K562 (cell line): Measurements from ENCODE around the gene UMODL1. TPM values are rescaled to one million over a fixed set of nuclear protein-coding genes. Genes with fewer than 3 reads are reported as not detected.

Experiments used
- CREM ChIP-seq: IDR thresholded peaks from 2 replicates; pipeline ENCODE4 v1.6.1; 2014; ENCODE audit warnings: antibody characterized with exemption, low read depth
- E2F6 ChIP-seq, 2 experiments: IDR thresholded peaks; 2 replicates each; pipeline ENCODE4 v1.6.1; 2011; ENCODE audit warnings: borderline replicate concordance in 1 of 2, control low read depth in 1 of 2, low read depth in 1 of 2, low read length in 1 of 2, mild to moderate bottlenecking in 1 of 2, mixed read lengths in 1 of 2, moderate library complexity in 1 of 2; ENCODE audit not compliant: insufficient read depth in 1 of 2, insufficient read length in 1 of 2, poor library complexity in 1 of 2, severe bottlenecking in 1 of 2; ENCODE audit errors: extremely low read depth in 1 of 2
- EP300 ChIP-seq: IDR thresholded peaks from 2 replicates; pipeline ENCODE4 v1.6.1; 2012; ENCODE audit warnings: low read length, improper control_type of control experiment
- ERF ChIP-seq: fragments of 450-650 bp; formaldehyde crosslinking; IDR thresholded peaks from 2 replicates; pipeline ENCODE4 v1.4.0; 2020; ENCODE audit warnings: mild to moderate bottlenecking, mixed read lengths
- JUND ChIP-seq, 2 experiments: IDR thresholded peaks; 2 replicates in 1 of 2; 3 replicates in 1 of 2; pipeline ENCODE4 v1.6.1; 2011; ENCODE audit warnings: borderline replicate concordance in 2 of 2, low read depth in 2 of 2, low read length in 2 of 2, improper control_type of control experiment in 1 of 2, missing biosample characterization in 1 of 2, missing genetic modification characterization in 1 of 2, missing genetic modification reagents in 1 of 2
- KLF16 ChIP-seq: IDR thresholded peaks from 2 replicates; pipeline ENCODE4 v1.6.1; 2016; ENCODE audit warnings: antibody characterized with exemption
- LEF1 ChIP-seq: fragments of 450-650 bp; IDR thresholded peaks from 2 replicates; pipeline ENCODE4 v1.6.1; 2016; ENCODE audit warnings: mild to moderate bottlenecking
- NR2F6 ChIP-seq: fragments of 450-650 bp; formaldehyde crosslinking; IDR thresholded peaks from 2 replicates; pipeline ENCODE4 v1.4.0; 2020; ENCODE audit warnings: mild to moderate bottlenecking
- NUFIP1 ChIP-seq: fragments of 450-650 bp; IDR thresholded peaks from 2 replicates; pipeline ENCODE4 v1.6.1; 2018; ENCODE audit not compliant: partially characterized antibody
- PHF8 ChIP-seq: fragments of 200-600 bp; sonication (generic); IDR thresholded peaks from 2 replicates; pipeline ENCODE4 v1.6.1; 2012; ENCODE audit warnings: mixed run types, mild to moderate bottlenecking, inconsistent platforms, low read length, moderate library complexity, borderline replicate concordance
- POLR2AphosphoS5 ChIP-seq: IDR thresholded peaks from 2 replicates; pipeline ENCODE4 v1.6.1; 2011; ENCODE audit warnings: mild to moderate bottlenecking, low read depth, low read length, moderate library complexity; ENCODE audit not compliant: control insufficient read depth, insufficient read depth
- SAFB2 ChIP-seq: fragments of 200-400 bp; formaldehyde crosslinking; IDR thresholded peaks from 2 replicates; pipeline ENCODE4 v1.6.1; 2018; ENCODE audit warnings: borderline replicate concordance, low read length, low read depth, moderate library complexity; ENCODE audit not compliant: severe bottlenecking
- SNIP1 ChIP-seq: fragments of 450-650 bp; IDR thresholded peaks from 2 replicates; pipeline ENCODE4 v1.7.1; 2017; ENCODE audit warnings: low read depth, mild to moderate bottlenecking
- SOX6 ChIP-seq: fragments of 450-650 bp; IDR thresholded peaks from 2 replicates; pipeline ENCODE4 v1.6.1; 2014; ENCODE audit warnings: mild to moderate bottlenecking
- SPI1 ChIP-seq: IDR thresholded peaks from 2 replicates; pipeline ENCODE4 v1.6.1; 2011; ENCODE audit warnings: low read depth, low read length, control low read depth, borderline replicate concordance
- ZC3H11A ChIP-seq: IDR thresholded peaks from 2 replicates; pipeline ENCODE4 v1.6.1; 2012; ENCODE audit warnings: low read depth, low read length, improper control_type of control experiment
- ZFP36 ChIP-seq: fragments of 150-350 bp; IDR thresholded peaks from 2 replicates; pipeline ENCODE4 v1.6.1; 2018; ENCODE audit warnings: low read length, low read depth; ENCODE audit not compliant: partially characterized antibody
- ZFX ChIP-seq: sonication (generic); formaldehyde crosslinking; IDR thresholded peaks from 2 replicates; pipeline ENCODE4 v1.8.0; 2022; ENCODE audit warnings: mild to moderate bottlenecking, missing genetic modification reagents, moderate library complexity
- ZNF232 ChIP-seq: sonication (generic); formaldehyde crosslinking; IDR thresholded peaks from 2 replicates; pipeline ENCODE4 v1.8.0; 2022; ENCODE audit warnings: mild to moderate bottlenecking, missing genetic modification reagents
- ZNF695 ChIP-seq: fragments of 450-650 bp; formaldehyde crosslinking; IDR thresholded peaks from 2 replicates; pipeline ENCODE4 v1.4.0; 2020; ENCODE audit warnings: mild to moderate bottlenecking, moderate library complexity
- polyA plus RNA-seq, 8 experiments: library from polyadenylated mRNA; depleted of rRNA in 4 of 8; stranded (reverse) in 5 of 8; unstranded in 3 of 8; fragments of >200 nt; fragmentation: Nextera tagmentation in 2 of 8; fragmentation: Illumina TruSeq in 1 of 8; extraction: Ambion mirVana in 2 of 8; extraction: Trizol in 1 of 8; gene quantifications; 2 replicates each; pipeline versions ENCODE4 v1.2.1 to v1.2.3, GENCODE V29; 2011 to 2014; ENCODE audit warnings: inconsistent platforms in 1 of 8, missing spikeins in 1 of 8
- total RNA-seq, 7 experiments: library from RNA; depleted of rRNA in 6 of 7; stranded (reverse); fragments of >200 nt in 6 of 7; fragmentation: Illumina TruSeq in 2 of 7; extraction: Trizol in 2 of 7; gene quantifications; 2 replicates each; pipeline versions ENCODE4 v1.2.1 to v1.2.3, GENCODE V29; 2011 to 2021; ENCODE audit warnings: low replicate concordance in 1 of 7
- TF ChIP-seq, protein P1 (sequence below): fragments of 450-650 bp; IDR thresholded peaks from 2 replicates; pipeline ENCODE4 v1.6.1; 2016; ENCODE audit warnings: low read depth, mild to moderate bottlenecking, moderate library complexity
- TF ChIP-seq, protein P2 (sequence below): sonication (generic); formaldehyde crosslinking; IDR thresholded peaks from 2 replicates; pipeline ENCODE4 v1.5.0; 2020; ENCODE audit warnings: missing genetic modification reagents
- TF ChIP-seq, protein P3 (sequence below): IDR thresholded peaks from 3 replicates; pipeline ENCODE4 v1.6.1; 2011; ENCODE audit warnings: borderline replicate concordance, mild to moderate bottlenecking, moderate library complexity; ENCODE audit not compliant: insufficient read length; ENCODE audit errors: extremely low read depth

UMODL1 gene
- total and polyA plus RNA-seq, 9 of the 15 experiments (the other 6 are each of a cell fraction or from before 2014, with no cell fraction given), result not detected

- TF ChIP-seq JUND (IDR thresholded peaks at IDR 0.05; ENCODE audit: borderline replicate concordance, low read depth, low read length) (peak; percentile 86), JUND (tag; IDR thresholded peaks at IDR 0.05; ENCODE audit: borderline replicate concordance, low read depth, low read length) (peak; percentile 65; the same call in 1 of the 3 replicates), NUFIP1 (no peak), ZC3H11A (no peak), LEF1 (peak; percentile 99), SPI1 (no peak), PHF8 (no peak), CREM (peak; percentile 75), ZNF232 (no peak), SNIP1 (no peak), ZFP36 (no peak), KLF16 (peak; percentile 91), ZFX (CRISPR knock-in tag) (no peak), ERF (CRISPR knock-in tag) (peak; percentile 66; the same call in 1 of the 2 replicates), E2F6 (IDR thresholded peaks at IDR 0.05; ENCODE audit: borderline replicate concordance in 1 of 2, extremely low read depth in 1 of 2, insufficient read depth in 1 of 2, insufficient read length in 1 of 2, low read depth in 1 of 2, low read length in 1 of 2, poor library complexity in 1 of 2, severe bottlenecking in 1 of 2) (no peak), ZNF695 (CRISPR knock-in tag) (no peak), EP300 (peak; percentile 84), NR2F6 (CRISPR knock-in tag) (no peak), SAFB2 (no peak), SOX6 (peak; percentile 93), POLR2AphosphoS5 (peak; percentile 63; the same call in 1 of the 2 replicates)
- TF ChIP-seq, protein P1, sequence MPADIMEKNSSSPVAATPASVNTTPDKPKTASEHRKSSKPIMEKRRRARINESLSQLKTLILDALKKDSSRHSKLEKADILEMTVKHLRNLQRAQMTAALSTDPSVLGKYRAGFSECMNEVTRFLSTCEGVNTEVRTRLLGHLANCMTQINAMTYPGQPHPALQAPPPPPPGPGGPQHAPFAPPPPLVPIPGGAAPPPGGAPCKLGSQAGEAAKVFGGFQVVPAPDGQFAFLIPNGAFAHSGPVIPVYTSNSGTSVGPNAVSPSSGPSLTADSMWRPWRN, result peak; percentile 90
- TF ChIP-seq, protein P2, sequence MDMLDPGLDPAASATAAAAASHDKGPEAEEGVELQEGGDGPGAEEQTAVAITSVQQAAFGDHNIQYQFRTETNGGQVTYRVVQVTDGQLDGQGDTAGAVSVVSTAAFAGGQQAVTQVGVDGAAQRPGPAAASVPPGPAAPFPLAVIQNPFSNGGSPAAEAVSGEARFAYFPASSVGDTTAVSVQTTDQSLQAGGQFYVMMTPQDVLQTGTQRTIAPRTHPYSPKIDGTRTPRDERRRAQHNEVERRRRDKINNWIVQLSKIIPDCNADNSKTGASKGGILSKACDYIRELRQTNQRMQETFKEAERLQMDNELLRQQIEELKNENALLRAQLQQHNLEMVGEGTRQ (CRISPR knock-in tag), result no peak
- TF ChIP-seq, protein P3, sequence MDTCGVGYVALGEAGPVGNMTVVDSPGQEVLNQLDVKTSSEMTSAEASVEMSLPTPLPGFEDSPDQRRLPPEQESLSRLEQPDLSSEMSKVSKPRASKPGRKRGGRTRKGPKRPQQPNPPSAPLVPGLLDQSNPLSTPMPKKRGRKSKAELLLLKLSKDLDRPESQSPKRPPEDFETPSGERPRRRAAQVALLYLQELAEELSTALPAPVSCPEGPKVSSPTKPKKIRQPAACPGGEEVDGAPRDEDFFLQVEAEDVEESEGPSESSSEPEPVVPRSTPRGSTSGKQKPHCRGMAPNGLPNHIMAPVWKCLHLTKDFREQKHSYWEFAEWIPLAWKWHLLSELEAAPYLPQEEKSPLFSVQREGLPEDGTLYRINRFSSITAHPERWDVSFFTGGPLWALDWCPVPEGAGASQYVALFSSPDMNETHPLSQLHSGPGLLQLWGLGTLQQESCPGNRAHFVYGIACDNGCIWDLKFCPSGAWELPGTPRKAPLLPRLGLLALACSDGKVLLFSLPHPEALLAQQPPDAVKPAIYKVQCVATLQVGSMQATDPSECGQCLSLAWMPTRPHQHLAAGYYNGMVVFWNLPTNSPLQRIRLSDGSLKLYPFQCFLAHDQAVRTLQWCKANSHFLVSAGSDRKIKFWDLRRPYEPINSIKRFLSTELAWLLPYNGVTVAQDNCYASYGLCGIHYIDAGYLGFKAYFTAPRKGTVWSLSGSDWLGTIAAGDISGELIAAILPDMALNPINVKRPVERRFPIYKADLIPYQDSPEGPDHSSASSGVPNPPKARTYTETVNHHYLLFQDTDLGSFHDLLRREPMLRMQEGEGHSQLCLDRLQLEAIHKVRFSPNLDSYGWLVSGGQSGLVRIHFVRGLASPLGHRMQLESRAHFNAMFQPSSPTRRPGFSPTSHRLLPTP, result no peak
Measured at GRCh38 chr21:42051788-42052187, 19.3 kb upstream of the UMODL1 start (continued).
